B cell (primary cell): ENCODE results near the gene TMEM107.

Experiments
- EZH2 ChIP-seq: IDR thresholded peaks from 2 replicates; pipeline ENCODE4 v1.6.1; 2012; ENCODE audit warnings: borderline replicate concordance, low read depth, mild to moderate bottlenecking, moderate library complexity, low read length; ENCODE audit not compliant: insufficient read depth, poor library complexity, severe bottlenecking
- TF ChIP-seq, protein P1 (sequence below): fragments of 200-600 bp; IDR thresholded peaks from one replicate; pipeline ENCODE4 v1.8.0; 2022; ENCODE audit warnings: antibody characterized with exemption, mild to moderate bottlenecking

DNA sequence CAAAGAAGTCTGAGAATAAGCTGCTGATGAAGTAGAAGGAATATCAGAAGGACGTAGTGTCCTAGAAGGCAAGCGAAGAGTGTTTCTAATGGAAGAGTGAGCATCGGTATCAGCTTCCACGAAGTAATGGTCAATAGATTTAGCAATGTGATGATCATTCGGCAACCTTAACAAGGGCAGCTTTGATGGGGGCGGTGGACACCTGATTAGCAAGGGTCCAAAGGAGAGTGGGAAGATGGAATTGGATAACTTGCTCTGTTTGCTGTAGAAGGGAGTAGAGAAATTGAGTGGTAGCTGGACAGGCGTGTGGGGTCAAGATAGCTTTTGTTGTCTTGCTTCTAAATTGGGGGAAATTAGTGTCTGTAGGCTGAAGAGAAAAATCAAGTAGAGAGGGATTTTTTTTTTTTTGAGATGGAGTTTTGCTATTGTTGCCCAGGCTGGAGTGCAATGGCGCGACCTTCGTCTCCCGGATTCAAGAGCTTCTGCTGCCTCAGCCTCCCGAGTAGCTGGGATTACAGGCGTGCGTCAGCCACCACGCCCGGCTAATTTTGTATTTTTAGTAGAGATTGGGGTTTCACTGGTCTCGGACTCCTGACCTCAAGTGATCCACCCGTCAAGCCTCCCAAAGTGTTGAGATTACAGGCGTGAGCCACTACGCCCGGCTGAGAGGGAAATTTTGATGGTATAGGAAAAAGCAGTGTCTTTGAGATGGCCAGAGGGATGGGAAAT, 38.4 kb downstream of the TMEM107 start:
- TF ChIP-seq, protein P1, sequence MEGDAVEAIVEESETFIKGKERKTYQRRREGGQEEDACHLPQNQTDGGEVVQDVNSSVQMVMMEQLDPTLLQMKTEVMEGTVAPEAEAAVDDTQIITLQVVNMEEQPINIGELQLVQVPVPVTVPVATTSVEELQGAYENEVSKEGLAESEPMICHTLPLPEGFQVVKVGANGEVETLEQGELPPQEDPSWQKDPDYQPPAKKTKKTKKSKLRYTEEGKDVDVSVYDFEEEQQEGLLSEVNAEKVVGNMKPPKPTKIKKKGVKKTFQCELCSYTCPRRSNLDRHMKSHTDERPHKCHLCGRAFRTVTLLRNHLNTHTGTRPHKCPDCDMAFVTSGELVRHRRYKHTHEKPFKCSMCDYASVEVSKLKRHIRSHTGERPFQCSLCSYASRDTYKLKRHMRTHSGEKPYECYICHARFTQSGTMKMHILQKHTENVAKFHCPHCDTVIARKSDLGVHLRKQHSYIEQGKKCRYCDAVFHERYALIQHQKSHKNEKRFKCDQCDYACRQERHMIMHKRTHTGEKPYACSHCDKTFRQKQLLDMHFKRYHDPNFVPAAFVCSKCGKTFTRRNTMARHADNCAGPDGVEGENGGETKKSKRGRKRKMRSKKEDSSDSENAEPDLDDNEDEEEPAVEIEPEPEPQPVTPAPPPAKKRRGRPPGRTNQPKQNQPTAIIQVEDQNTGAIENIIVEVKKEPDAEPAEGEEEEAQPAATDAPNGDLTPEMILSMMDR: no peak
- TF ChIP-seq EZH2: no peak
